Body of pancreas (tissue), 4 donors: ENCODE measurements around the gene RAP1A. TPM values are rescaled to one million over a fixed set of nuclear protein-coding genes. Genes with fewer than 3 reads are reported as not detected.

Experiments
- ATAC-seq: fragments of 150-250 bp; one replicate; pipeline ENCODE4 v1.9.1; 2016
- DNase-seq, 4 donors: peaks; one replicate each; pipeline ENCODE4 v3.0.0-alpha.2; 2019
- H3K27ac ChIP-seq, 4 donors: fragments of 200-600 bp; sonication (generic); 1 replicate in 3 of 4; 2 replicates in 1 of 4; pipeline versions ENCODE4 v1.5.1 to v1.6.1; 2016 to 2019; ENCODE audit warnings: mild to moderate bottlenecking in 1 of 4, mixed read lengths in 1 of 4, moderate library complexity in 1 of 4
- H3K27me3 ChIP-seq, 2 donors: fragments of 200-600 bp; sonication (generic); one replicate each; pipeline ENCODE4 v1.6.0; 2016; ENCODE audit warnings: mild to moderate bottlenecking in 1 of 2
- H3K36me3 ChIP-seq, 2 donors: fragments of 200-600 bp; sonication (generic); replicated peaks in 1 of 2; 2 replicates each; pipeline ENCODE4 v1.5.1; 2016; ENCODE audit warnings: low read depth in 2 of 2; ENCODE audit not compliant: insufficient read depth in 1 of 2
- H3K4me1 ChIP-seq: fragments of 200-600 bp; sonication (generic); one replicate; pipeline ENCODE4 v1.6.0; 2016
- H3K4me3 ChIP-seq, 2 donors: fragments of 200-600 bp; sonication (generic); 1 replicate in 1 of 2; 2 replicates in 1 of 2; pipeline ENCODE4 v1.5.1; 2016 to 2019
- H3K9me3 ChIP-seq, 3 donors: fragments of 200-600 bp; sonication (generic); 1 replicate in 2 of 3; 2 replicates in 1 of 3; pipeline ENCODE4 v1.5.1; 2016
- POLR2A ChIP-seq, 3 donors: fragments of 450-650 bp; IDR thresholded peaks; one replicate each; pipeline ENCODE4 v1.6.1; 2016; ENCODE audit warnings: antibody characterized with exemption in 3 of 3, mild to moderate bottlenecking in 2 of 3
- WGBS, 2 donors: methylation state at CpG; one replicate each; pipeline ENCODE4 v1.1.5; 2017; 5-methylcytosine and 5-hydroxymethylcytosine counted together
- intact Hi-C: fragments of 100-400 bp; cut with DNase I; formaldehyde crosslinking; loops from one replicate; pipeline ENCODE4 v1.15.1; 2023
- total RNA-seq, 2 donors: library from RNA; depleted of rRNA; stranded (reverse); fragments of >200 nt; gene quantifications; one replicate each; pipeline ENCODE4 v1.1.0, GENCODE V29; 2016
- TF ChIP-seq, protein P1 (sequence below), 7 experiments: fragments of 450-650 bp in 4 of 7; fragments of 200-600 bp in 3 of 7; sonication (generic) in 3 of 7; IDR thresholded peaks; one replicate each; pipeline ENCODE4 v1.5.1; 2016 to 2019; ENCODE audit warnings: antibody characterized with exemption in 7 of 7

RAP1A gene
- total RNA-seq, 2 donors from 2014 or later: 16.2 to 16.6 TPM

DNA sequence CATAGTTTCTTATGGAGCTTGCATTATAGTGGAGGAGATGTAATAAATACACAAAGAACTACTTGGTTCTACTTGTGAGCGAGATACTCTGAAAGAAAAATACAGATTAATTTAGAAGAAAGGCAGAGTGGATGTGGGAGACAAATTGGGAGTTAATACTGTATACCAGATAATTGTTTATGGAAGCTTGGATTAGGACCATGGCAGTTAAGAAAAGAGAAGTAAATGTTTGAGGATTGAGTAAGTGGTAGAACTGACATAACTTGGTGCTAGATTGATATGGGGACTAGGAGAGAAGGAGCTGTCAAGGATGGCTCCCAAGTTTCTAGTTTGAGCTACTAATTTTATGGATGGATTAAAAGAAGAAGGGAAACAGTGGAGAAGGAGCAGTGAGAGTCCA, 72.3 kb downstream of the RAP1A start:
- DNase-seq (no peak), ATAC-seq (no peak)
- Histone ChIP-seq H3K4me1 (peaks cover 15% of the 10 kb centered on the region), H3K27ac (no peak overlapping the region), H3K4me3 (no peak overlapping the region), H3K9me3 (no peaks in the 10 kb centered on the region), H3K27me3 (no peaks in the 10 kb centered on the region), H3K36me3 (peaks cover 0 to 4% of the 10 kb centered on the region in 2 donors)
- intact Hi-C loops: no loop called here
- TF ChIP-seq POLR2A (IDR thresholded peaks at IDR 0.05): no peak
- TF ChIP-seq, protein P1, sequence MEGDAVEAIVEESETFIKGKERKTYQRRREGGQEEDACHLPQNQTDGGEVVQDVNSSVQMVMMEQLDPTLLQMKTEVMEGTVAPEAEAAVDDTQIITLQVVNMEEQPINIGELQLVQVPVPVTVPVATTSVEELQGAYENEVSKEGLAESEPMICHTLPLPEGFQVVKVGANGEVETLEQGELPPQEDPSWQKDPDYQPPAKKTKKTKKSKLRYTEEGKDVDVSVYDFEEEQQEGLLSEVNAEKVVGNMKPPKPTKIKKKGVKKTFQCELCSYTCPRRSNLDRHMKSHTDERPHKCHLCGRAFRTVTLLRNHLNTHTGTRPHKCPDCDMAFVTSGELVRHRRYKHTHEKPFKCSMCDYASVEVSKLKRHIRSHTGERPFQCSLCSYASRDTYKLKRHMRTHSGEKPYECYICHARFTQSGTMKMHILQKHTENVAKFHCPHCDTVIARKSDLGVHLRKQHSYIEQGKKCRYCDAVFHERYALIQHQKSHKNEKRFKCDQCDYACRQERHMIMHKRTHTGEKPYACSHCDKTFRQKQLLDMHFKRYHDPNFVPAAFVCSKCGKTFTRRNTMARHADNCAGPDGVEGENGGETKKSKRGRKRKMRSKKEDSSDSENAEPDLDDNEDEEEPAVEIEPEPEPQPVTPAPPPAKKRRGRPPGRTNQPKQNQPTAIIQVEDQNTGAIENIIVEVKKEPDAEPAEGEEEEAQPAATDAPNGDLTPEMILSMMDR (IDR thresholded peaks at IDR 0.05): no peak
- WGBS, 2 donors: 91 to 94% methylated on average over 1 of the region's 1 CpG

DNA sequence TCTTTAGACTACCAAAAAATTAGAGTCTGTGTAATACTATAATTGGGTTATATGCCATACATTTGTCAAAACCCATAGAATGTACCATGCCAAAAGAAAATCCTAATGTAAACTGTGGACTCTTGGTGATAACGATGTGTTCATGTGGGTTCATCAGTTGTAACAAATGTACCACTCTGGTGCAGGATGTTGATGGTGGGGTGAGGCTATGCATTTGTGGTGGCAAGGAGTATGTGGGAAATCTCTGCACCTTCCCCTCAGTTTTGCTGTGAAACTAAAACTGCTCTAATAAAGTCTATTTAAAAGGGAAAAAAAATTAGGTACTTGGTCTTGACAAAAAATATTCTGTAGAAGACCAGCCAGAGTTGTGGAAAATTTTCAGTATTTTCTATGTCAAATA, 76.2 kb downstream of the RAP1A start:
- H3K27me3 ChIP-seq: no peaks in the 10 kb centered on the region
- intact Hi-C loops: no loop called here
- H3K9me3 ChIP-seq: no peaks in the 10 kb centered on the region
- DNase-seq: no peak
- H3K36me3 ChIP-seq: peaks cover 0 to 10% of the 10 kb centered on the region in 2 donors
- H3K4me3 ChIP-seq: no peak overlapping the region
- no peak overlapping the region for H3K27ac ChIP-seq
- no peak for TF ChIP-seq POLR2A (IDR thresholded peaks at IDR 0.05)
- no peak for ATAC-seq
- H3K4me1 ChIP-seq: peaks cover 4% of the 10 kb centered on the region
- WGBS, 2 donors: 65 to 90% methylated on average over 1 of the region's 1 CpG

DNA sequence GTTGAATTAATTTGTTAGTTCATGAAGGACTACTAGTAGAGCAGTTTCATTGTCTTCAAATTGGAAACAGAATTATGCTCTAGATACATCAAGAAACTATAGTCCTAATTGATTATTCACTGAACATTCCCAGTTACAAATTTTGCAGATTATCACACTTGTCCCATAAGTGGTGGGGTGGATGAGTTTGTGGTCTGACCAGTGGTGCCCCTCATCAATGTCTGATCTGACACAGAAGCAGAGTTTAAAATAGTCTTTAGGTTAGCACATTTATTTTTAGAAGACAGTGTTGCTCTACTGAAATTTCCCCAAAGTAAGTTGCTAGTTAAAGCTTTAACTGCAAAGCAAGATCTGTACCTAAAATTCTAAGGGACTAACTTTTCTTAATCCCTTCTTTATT, 76.7 kb downstream of the RAP1A start:
- H3K27ac ChIP-seq: no peak overlapping the region
- intact Hi-C loops: no loop called here
- ATAC-seq: no peak
- H3K4me1 ChIP-seq: no peaks in the 10 kb centered on the region
- H3K27me3 ChIP-seq: no peaks in the 10 kb centered on the region
- no peak for DNase-seq
- TF ChIP-seq, protein P1 (IDR thresholded peaks at IDR 0.05): no peak
- TF ChIP-seq POLR2A (IDR thresholded peaks at IDR 0.05): no peak
- peaks cover 0 to 10% of the 10 kb centered on the region in 2 donors for H3K36me3 ChIP-seq
- H3K9me3 ChIP-seq: no peaks in the 10 kb centered on the region
- no peak overlapping the region for H3K4me3 ChIP-seq

DNA sequence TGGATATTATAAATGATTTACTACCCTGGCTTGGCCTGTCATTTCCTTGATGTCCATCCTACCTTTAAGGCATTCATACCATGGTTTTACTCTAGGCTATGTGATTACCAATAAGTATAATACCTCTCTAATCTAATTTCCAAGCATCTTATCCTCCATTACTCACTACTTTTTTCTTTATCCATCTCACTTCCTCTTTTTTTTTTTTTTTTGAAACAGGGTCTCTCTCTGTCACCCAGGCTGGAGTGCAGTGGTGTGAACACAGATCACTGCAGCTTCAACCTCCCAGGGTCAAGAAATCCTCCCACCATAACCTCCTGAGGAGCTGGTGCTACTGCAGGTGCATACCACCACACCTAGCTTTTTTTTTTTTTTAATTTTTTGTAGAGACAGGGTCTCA, 79.7 kb downstream of the RAP1A start:
- no peak overlapping the region for H3K4me3 ChIP-seq
- ATAC-seq (no peak), DNase-seq (no peak)
- H3K9me3 ChIP-seq: no peaks in the 10 kb centered on the region
- TF ChIP-seq POLR2A (IDR thresholded peaks at IDR 0.05): no peak
- TF ChIP-seq, protein P1 (IDR thresholded peaks at IDR 0.05): no peak
- no peaks in the 10 kb centered on the region for H3K27me3 ChIP-seq
- no peak overlapping the region for H3K27ac ChIP-seq
- peaks cover 0 to 6% of the 10 kb centered on the region in 2 donors for H3K36me3 ChIP-seq
- intact Hi-C loops: no loop called here
- no peaks in the 10 kb centered on the region for H3K4me1 ChIP-seq

DNA sequence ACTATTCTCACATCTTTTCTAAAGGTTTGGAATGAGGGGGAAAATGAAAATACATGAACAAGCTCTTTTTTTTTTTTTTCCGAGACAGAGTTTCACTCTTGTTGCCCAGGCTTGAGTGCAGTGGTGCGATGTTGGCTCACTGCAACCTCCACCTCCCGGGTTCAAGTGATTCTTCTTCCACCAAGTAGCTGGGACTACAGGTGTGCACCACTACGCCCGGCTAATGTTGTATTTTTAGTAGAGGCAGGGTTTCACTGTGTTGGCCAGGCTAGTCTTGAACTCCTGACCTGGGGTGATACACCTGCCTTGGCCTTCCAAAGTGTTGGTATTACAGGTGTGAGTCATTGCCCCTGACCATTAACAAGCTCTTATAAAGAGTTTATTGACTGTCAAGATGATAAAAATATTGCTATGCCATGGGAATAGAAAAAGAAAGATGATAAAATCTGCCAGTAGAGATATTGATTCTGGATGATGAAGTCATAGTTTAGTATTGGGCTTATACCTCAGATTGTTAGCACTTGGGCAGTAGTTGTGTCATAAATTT, 83.0 kb downstream of the RAP1A start:
- TF ChIP-seq, protein P1 (IDR thresholded peaks at IDR 0.05): no peak
- no peak for TF ChIP-seq POLR2A (IDR thresholded peaks at IDR 0.05)
- intact Hi-C loops: no loop called here
- peaks cover 0 to 11% of the 10 kb centered on the region in 2 donors for H3K36me3 ChIP-seq
- no peaks in the 10 kb centered on the region for H3K4me1 ChIP-seq
- no peak overlapping the region for H3K27ac ChIP-seq
- H3K4me3 ChIP-seq: no peak overlapping the region
- H3K9me3 ChIP-seq: no peaks in the 10 kb centered on the region
- no peak for ATAC-seq
- DNase-seq: no peak
- H3K27me3 ChIP-seq: no peaks in the 10 kb centered on the region
- 96 to 97% methylated on average over 5 of the region's 5 CpGs for WGBS, 2 donors
